MCF 10A (cell line): ENCODE results near the gene DOP1A. TPM values are rescaled to one million over a fixed set of nuclear protein-coding genes. Genes with fewer than 3 reads are reported as not detected.

Source experiments
- BruUV-seq: library from RNA; stranded (reverse); fragments of 400-500 nt; replicated peaks from 2 replicates; lab custom pipeline; 2021; lab: Mats Ljungman, UMichigan
- CTCF ChIA-PET: fragments of 300-600 bp; sonication (Branson Sonifier 250); formaldehyde crosslinking; extraction: SDS; loops from one replicate; lab custom pipeline; 2021; ENCODE audit warnings: antibody characterized with exemption, inconsistent platforms; lab: Yijun Ruan, JAX
- POLR2A ChIA-PET: fragments of 300-600, 350-650 bp; sonication (Branson Sonifier 250); formaldehyde crosslinking; extraction: SDS; loops from one replicate; lab custom pipeline; 2020; ENCODE audit warnings: antibody characterized with exemption, inconsistent platforms; lab: Yijun Ruan, JAX
- DNase-seq: peaks from one replicate; pipeline ENCODE4 v3.0.0-alpha.2; 2018; ENCODE audit not compliant: unreplicated experiment
- H3K27ac Mint-ChIP-seq: one replicate; pipeline ENCODE4 v1.8.0; 2022; ENCODE audit warnings: mild to moderate bottlenecking, low read depth, mixed read lengths; ENCODE audit not compliant: unreplicated experiment
- H3K27me3 Mint-ChIP-seq: one replicate; pipeline ENCODE4 v1.8.0; 2022; ENCODE audit warnings: mixed read lengths; ENCODE audit not compliant: insufficient read depth, unreplicated experiment
- H3K36me3 Mint-ChIP-seq: one replicate; pipeline ENCODE4 v1.8.0; 2022; ENCODE audit warnings: mild to moderate bottlenecking, moderate library complexity, mixed read lengths; ENCODE audit not compliant: insufficient read depth, unreplicated experiment
- H3K4me1 Mint-ChIP-seq: one replicate; pipeline ENCODE4 v1.8.0; 2022; ENCODE audit warnings: mixed read lengths; ENCODE audit not compliant: insufficient read depth, unreplicated experiment
- H3K4me3 Mint-ChIP-seq: one replicate; pipeline ENCODE4 v1.8.0; 2022; ENCODE audit warnings: mild to moderate bottlenecking, moderate library complexity, mixed read lengths; ENCODE audit not compliant: unreplicated experiment
- H3K9me3 Mint-ChIP-seq: one replicate; pipeline ENCODE4 v1.8.0; 2022; ENCODE audit warnings: mixed read lengths; ENCODE audit not compliant: unreplicated experiment
- intact Hi-C: fragments of 100-400 bp; cut with micrococcal nuclease; formaldehyde crosslinking; loops from 2 replicates; pipeline ENCODE4 v1.14.1; 2022
- total RNA-seq: library from RNA; stranded (reverse); gene quantifications from 2 replicates; pipeline ENCODE4 v1.2.3, GENCODE V29; 2022
- TF ChIP-seq, protein P1 (sequence below): fragments of 200-600 bp; IDR thresholded peaks from one replicate; pipeline ENCODE4 v1.8.0; 2022; ENCODE audit warnings: antibody characterized with exemption, mild to moderate bottlenecking; ENCODE audit not compliant: unreplicated experiment

Gene DOP1A
- total RNA-seq, 1 experiment from 2014 or later = 31.3 TPM

- no peaks in the 10 kb centered on the region for H3K27me3 Mint-ChIP-seq
- no peaks in the 10 kb centered on the region for H3K9me3 Mint-ChIP-seq
- H3K27ac Mint-ChIP-seq = no peak overlapping the region
- no TSS peak for BruUV-seq
- DNase-seq = no peak
- no peak overlapping the region for H3K4me3 Mint-ChIP-seq
- peaks cover 8% of the 10 kb centered on the region for H3K4me1 Mint-ChIP-seq
- TF ChIP-seq, protein P1, sequence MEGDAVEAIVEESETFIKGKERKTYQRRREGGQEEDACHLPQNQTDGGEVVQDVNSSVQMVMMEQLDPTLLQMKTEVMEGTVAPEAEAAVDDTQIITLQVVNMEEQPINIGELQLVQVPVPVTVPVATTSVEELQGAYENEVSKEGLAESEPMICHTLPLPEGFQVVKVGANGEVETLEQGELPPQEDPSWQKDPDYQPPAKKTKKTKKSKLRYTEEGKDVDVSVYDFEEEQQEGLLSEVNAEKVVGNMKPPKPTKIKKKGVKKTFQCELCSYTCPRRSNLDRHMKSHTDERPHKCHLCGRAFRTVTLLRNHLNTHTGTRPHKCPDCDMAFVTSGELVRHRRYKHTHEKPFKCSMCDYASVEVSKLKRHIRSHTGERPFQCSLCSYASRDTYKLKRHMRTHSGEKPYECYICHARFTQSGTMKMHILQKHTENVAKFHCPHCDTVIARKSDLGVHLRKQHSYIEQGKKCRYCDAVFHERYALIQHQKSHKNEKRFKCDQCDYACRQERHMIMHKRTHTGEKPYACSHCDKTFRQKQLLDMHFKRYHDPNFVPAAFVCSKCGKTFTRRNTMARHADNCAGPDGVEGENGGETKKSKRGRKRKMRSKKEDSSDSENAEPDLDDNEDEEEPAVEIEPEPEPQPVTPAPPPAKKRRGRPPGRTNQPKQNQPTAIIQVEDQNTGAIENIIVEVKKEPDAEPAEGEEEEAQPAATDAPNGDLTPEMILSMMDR = no peak
- ChIA-PET CTCF (interaction anchor here (0.6 to 8.1 kb wide), 6 partner anchors 14 to 316 kb away, joined by 3 to 68 read pairs (median 4); partner anchors contain the start of genes DOP1A and UBE3D), POLR2A (interaction anchor here (1.3 to 1.4 kb wide), 2 partner anchors 130 to 131 kb away, joined by 4 to 5 read pairs; partner anchors contain the start of gene DOP1A)
- H3K36me3 Mint-ChIP-seq = peaks cover 16% of the 10 kb centered on the region
- intact Hi-C loops = no loop called here
Observed at GRCh38 chr6:83198486-83199172, 131.2 kb downstream of the DOP1A start.

DNA sequence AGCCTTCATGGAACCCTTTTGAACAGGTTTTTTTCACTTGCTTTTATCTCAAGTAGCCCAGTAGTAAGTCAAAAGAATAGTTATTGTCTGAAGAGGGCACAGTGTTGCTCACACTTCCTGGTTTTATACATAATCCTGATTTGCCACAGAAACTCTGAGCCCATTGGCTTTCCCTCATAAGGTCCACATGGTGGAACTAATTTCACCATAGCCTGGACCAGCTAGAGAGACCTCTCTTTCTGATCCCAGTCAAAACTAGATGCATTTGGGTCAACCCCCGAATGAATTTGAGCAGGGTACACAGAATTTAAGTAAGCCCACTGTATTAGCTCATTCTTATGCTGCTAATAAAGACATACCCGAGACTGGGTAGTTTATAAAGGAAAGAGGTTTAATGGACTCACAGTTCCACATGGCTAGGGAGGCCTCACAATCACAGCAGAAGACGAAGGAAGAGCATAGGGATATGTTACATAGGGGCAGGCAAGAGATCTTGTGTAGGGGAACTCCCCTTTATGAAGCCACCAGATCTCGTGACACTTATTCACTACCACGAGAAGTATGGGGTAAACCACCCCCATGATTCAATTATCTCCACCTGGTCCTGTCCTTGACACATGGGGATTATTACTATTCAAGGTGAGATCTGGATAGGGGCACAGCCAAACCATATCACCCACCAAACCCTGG lies 131.8 kb downstream of the DOP1A start:
- Mint-ChIP-seq H3K27ac (peak overlapping the region; percentile 3), H3K4me3 (no peak overlapping the region), H3K36me3 (peaks cover 16% of the 10 kb centered on the region), H3K9me3 (no peaks in the 10 kb centered on the region), H3K27me3 (no peaks in the 10 kb centered on the region), H3K4me1 (peaks cover 8% of the 10 kb centered on the region)
- CTCF ChIA-PET = interaction anchor here (0.9 to 8.1 kb wide), 4 partner anchors 17 to 219 kb away, joined by 3 to 68 read pairs (median 25); partner anchors contain the start of genes DOP1A and UBE3D
- TF ChIP-seq, protein P1 = no peak
- no peak for DNase-seq
- intact Hi-C loops = no loop called here
- POLR2A ChIA-PET = interaction anchor here (1.1 to 1.3 kb wide), 2 partner anchors 16 to 131 kb away, joined by 4 to 6 read pairs; partner anchors contain the start of gene DOP1A
- no TSS peak for BruUV-seq

DNA sequence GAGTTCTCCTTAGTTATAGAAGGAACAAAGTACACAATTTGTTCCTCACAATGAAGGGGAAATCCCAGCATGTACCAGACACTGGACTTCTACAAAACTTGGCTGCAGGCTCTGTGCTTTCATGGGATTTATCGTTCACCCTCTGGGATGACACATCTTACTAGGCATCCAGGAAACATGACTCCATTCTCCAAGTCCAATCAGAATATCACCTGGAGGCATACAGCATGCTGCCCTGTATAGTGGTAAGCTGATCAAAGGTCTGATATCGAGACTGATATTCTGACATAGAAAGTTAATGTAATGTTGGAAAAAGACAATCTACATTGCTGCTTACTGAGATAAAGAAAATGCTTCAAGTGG lies 132.4 kb downstream of the DOP1A start:
- peak; percentile 72 for DNase-seq
- TF ChIP-seq, protein P1 = no peak
- Mint-ChIP-seq H3K4me1 (peaks cover 8% of the 10 kb centered on the region), H3K27me3 (no peaks in the 10 kb centered on the region), H3K27ac (peak overlapping the region; percentile 3), H3K4me3 (no peak overlapping the region), H3K9me3 (no peaks in the 10 kb centered on the region), H3K36me3 (peaks cover 16% of the 10 kb centered on the region)
- ChIA-PET POLR2A (interaction anchor here (1.1 to 1.3 kb wide), 2 partner anchors 16 to 132 kb away, joined by 4 to 6 read pairs; partner anchors contain the start of gene DOP1A), CTCF (interaction anchor here (0.9 to 8.1 kb wide), 3 partner anchors 16 to 219 kb away, joined by 3 to 68 read pairs (median 47); partner anchors contain the start of genes DOP1A and UBE3D)
- no TSS peak for BruUV-seq
- intact Hi-C loops = no loop called here

DNA sequence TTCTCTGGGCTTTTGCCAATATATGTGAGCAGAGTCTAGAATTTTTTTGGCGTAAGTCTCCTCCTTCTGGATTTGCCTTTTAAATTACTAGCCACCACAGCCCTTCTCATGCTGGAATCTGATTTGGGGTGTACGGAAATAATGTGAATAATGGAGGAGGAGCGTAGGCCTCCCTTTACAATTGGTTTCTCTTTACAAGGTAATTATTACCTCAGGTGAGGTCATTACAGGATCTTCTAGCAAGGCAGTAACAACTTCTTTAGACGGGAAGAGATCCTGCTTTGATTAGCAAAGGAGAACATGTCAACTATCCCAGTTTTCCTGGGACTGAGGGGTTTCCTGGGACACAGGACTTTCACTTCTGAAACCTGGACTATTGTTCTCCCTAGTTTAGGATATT lies 134.6 kb downstream of the DOP1A start:
- CTCF ChIA-PET = interaction anchor here (0.6 to 5.0 kb wide), 4 partner anchors 12 to 310 kb away, joined by 3 to 47 read pairs (median 4); no protein-coding TSS in a partner anchor
- Mint-ChIP-seq H3K4me1 (peaks cover 8% of the 10 kb centered on the region), H3K36me3 (peaks cover 8% of the 10 kb centered on the region), H3K27ac (no peak overlapping the region), H3K9me3 (no peaks in the 10 kb centered on the region), H3K4me3 (no peak overlapping the region), H3K27me3 (no peaks in the 10 kb centered on the region)
- TF ChIP-seq, protein P1 = no peak
- DNase-seq = no peak
- no TSS peak for BruUV-seq
- POLR2A ChIA-PET = no interaction called here
- intact Hi-C loops = no loop called here
